A204.1 (cell line): ENCODE measurements around the gene CD200R1L.

Experiments used
- FAIRE-seq: peaks from 2 replicates; lab custom pipeline; 2012; peaks lifted over from hg19 to GRCh38; lab: Jason Lieb, UNC

CD200R1L gene

DNA sequence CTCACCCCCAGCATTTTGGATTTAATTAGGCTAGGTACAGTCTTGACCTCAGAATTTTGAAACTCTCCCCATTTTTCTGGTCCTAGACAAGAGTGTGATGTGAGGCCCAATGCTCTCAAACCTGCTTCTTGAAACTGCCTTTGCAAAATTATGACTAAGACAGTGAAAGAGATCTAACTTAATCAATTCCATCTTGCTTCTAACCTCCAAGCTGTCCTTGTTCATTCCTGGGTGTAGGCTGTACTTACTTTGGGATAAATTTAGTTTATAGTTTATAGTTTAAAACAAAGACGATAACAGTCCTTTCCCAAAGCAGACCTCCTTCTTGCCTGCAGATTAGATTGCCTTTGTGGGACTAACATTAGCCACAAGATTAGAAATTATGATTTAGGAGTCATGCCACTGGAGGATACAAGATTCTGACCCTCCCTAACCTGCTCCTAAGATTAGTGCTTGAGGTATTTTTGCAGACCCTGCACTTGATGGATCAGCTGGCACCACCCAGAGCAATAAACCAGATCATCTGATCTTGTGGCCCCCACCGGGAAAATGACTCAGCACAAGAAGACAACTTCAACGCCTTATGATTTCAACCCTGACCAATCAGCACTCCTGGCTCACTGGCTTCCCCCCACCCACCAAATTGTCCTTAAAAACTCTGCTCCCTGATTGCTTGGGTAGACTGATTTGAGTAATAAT lies 59.6 kb downstream of the CD200R1L start:
- no peak for FAIRE-seq

DNA sequence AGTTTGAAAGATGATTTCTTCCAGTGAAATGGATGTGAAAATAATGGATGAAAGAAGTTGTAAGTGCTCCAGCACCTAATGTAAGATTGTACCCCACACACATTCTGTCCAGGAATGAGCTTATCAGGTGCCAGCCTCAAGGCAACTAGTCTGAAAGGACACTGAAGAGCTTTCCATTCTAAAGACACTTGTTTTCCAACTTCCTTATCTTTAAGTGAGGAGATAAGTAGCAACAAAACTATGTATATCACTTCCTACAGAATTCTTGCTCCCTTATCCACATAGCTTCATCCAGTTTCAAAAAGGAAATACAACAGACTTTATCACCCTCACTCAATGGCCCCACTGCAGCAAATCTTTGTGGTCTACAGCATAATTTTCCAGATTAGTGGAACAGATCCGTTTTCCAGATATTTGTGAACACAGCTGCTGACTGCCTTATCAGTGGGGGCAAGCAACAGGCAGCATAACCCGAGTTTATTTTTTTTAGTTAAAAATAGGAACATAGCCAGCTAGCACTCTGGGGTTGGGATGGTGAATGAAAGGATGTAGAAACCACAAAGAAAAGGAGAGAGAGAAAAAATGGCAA lies 60.6 kb downstream of the CD200R1L start:
- FAIRE-seq: no peak

DNA sequence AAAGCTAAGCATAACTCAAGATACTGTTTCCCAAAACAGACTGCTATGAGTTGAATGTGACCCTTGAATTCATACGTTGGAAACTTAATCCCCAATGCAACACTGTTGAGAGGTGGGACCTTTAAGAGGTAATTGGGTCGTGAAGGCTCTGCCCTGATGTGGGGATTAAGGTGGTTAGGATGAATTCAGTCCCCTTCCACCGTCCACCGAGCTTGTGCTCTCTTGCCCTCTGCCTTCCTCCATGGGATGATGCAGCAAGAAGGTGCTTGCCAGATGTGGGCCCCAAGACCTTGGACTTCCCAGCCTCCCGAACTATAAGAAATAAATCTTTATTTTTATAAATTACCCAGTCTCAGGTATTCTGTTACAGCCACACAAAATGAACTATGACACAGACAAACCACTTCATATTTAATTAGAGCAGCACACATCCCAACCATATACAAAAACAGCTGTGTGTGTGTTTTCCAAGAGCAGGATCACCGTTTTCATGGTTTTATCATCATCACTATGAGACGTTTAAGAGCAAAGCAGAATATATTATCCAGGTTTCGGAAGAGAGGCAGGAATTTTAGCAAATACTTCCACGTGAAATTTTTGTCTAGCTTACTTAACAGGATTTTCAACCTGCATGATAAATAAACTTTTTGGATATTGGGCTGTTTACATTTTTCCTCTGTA lies 61.2 kb downstream of the CD200R1L start:
- no peak for FAIRE-seq

DNA sequence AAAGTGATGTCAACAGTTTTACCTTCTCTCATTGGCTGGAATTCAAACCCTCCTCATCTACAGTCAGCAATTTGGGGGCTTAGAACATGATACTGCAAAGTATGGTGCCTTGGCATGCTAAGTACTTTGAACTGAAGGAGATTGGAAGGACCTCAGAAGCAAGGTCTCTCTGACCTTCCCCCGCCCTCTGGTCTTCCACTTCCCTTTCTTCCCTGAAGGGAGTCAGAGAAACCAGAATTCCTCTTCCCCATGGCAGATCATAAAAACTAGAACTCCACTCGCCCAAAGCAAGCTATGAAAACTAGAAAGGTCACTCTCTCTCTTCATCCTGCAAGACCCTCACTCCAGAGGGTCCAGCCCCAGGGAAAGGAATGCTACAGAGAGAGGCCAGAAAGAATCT lies 64.2 kb downstream of the CD200R1L start:
- no peak for FAIRE-seq

DNA sequence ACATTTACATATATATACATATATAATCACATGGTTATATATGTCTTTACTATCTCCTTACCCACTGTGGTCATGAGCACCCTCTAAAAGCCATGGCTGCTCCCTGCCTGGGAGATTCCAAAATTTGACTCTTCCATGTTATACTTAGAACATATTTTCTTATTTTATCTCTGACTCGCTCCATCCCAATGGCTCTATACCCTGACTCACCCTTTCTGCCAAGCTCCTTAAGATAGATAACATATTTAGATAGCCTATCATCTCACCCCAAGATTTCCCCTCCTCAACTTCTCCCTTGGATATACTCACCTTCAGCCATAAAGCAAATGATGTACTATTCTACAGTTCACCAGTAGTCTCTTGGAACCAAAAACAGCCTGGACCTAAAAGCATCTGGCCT lies 65.1 kb downstream of the CD200R1L start:
- FAIRE-seq: no peak

DNA sequence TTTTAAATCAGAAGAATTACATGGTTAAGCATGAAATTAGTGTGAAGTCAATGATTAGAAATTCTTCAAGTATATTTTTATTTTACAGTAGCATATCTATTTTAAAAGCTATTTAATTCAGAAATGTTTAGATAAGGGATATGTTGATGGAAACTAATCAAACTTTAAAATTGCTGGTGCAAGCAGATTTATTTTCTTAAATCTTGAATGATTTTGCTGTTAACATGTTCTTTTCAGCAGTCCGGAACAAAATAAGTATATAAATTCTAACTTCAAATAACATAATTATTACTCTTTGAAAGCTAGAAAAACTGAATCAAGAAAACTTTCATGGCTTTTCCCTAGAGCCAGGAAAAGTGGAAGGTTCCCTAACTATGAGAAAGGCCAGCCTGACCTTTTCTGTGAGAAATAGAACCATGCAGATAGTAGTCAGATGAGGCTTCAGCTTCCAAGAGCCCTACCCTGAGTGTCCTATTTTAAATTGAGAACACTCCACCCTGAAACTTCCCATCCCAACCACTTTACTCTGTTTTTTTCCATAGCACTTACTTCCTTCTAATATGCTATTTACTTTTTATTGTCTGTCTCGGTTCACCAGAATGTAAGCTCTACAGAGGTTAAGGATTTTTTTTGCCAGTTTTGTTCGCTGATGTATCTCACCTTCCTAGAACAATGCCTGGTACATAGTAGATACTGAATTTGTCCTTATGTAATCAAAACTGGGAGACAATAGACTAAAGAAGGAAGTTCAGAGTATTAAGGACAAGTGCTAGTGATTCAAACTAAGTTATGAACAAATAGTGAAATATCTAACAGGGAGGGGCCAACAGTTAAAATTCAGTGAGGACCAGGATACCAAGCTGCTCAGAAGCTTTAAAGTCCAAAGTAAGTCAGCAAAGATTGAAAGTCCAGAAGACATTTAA lies 66.8 kb downstream of the CD200R1L start:
- FAIRE-seq: no peak

DNA sequence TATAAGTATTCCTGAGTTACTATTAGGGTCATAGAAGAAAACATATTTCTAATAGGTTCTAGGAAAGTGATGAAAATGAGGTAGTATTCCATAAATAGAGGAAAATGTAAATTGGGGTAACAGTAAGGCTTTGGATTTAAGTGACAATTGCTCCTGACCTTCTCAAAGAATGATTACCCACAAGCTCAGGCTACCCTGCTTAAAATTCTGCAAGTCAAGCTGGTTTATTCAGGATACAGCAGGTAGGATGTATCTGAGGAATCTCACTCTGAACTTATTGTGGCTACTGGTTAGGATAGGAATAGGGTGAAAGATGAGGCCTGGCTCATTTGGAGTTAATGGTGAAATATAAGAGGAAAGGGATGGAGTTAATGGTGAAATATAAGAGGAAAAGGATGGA lies 67.7 kb downstream of the CD200R1L start:
- FAIRE-seq: no peak

DNA sequence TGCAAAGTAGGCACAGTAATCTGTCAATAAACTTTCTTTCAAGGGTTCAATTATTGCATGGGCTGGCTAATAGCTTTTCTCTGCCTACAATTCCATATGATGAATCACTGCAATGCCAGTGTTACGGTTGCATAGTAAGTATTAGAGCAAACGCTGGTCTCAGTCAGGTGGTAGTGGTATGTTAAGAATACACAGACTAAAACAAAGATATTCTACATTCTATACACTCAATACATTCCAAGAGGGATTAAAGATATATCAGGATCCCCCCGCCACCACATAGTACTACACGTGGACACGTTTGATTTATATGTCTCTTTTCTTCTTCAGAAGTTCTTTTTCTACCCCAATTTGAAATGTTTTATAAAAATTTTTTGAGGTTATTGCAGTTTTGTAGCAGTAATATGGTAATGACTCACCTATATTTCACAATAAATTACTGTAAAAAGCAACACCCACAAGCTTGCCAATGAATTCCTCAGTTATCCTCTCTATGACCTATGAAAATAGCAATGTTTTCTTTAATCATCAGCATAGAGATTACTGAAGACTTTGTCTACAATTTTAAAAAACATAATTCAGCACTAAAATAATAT lies 68.2 kb downstream of the CD200R1L start:
- no peak for FAIRE-seq

DNA sequence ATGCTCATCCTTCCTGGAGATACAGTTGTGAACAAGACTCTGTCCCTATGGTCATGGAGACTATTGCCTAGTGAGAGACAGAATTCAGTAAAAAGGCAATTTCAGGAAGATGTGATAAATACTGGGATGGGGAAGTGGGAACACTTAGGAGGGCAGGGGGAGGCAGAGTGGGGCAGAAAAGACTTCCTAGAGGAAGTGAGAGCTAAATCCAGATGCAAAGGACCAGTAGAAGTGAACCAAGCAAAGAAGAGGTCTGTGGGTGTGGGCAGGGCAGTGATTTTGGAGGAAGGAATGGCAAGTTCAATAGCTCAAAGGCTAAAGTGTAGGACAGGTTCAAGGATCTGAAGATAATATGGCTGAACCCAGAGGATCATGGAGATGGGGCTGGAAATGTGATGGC lies 68.9 kb downstream of the CD200R1L start:
- no peak for FAIRE-seq

DNA sequence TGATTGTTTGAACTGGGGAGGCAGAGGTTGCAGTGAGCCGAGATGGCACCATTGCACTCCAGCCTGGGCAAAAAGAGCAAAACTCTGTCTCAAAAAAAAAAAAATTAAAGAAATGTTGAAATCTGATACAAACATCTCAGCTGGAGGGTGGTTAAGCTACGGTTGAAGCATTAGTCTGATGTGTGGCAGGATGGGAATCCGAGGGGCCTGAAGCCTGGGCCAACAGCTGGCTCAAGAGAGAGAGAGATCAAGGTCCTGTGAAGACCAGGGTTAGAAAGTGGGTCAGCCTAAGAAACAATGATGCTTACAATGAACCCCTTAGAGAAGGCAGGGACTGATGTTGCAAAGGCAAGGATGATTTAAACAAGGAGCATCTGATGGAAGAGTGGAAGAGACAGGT lies 69.8 kb downstream of the CD200R1L start:
- FAIRE-seq: no peak

DNA sequence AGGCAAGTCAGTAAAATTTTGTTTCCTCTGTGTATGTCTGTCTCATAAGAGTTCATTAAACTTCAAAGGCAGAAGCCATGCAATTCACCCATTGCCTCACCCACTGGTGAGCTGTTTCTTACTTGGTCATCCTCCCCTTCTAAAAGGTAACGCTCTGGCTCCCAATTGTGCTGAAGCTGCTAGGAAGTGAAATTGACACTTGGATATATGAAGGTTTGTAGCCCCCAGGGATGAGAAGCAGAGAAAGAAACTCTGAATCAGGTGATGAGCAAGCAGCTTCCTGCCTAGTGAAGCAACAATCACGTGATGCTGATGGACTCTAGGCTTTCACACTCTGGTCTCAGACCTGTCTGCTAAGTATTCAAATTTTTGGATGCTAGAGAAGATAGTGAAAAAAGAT lies 70.7 kb downstream of the CD200R1L start:
- no peak for FAIRE-seq

DNA sequence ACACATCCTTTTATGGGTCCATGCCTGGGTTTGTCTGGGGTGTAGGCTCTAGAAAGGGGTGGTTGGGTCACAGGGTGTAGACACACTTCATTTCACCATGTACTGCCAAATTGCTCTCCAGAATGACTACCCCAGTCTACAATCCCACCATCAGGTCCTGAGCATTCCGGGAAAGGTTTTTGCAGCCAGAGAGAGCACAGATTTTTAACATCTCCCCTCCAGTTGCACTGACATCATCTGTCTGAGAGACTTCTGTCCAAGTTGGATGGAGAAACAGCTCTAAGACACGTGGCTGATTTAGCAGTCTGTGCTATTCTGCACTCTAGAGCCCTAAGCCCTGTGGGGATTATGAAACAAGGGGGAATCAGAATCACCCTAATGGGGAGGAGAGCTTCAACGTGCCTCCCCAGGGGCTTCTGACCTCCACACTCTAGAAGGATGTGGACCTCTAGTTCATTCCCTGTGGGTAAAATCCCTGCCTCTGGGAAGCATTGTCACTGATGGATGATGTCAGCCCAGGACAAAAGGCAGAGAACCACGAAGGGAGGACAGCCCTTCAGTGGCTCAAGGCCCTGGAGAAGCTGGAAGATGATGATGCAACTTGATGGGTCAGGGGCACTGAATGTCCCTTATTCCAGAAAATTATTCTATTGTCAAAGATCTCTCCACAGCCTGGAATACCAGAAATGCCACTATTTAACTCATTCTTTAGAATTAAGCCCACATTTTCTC lies 71.5 kb downstream of the CD200R1L start:
- no peak for FAIRE-seq

DNA sequence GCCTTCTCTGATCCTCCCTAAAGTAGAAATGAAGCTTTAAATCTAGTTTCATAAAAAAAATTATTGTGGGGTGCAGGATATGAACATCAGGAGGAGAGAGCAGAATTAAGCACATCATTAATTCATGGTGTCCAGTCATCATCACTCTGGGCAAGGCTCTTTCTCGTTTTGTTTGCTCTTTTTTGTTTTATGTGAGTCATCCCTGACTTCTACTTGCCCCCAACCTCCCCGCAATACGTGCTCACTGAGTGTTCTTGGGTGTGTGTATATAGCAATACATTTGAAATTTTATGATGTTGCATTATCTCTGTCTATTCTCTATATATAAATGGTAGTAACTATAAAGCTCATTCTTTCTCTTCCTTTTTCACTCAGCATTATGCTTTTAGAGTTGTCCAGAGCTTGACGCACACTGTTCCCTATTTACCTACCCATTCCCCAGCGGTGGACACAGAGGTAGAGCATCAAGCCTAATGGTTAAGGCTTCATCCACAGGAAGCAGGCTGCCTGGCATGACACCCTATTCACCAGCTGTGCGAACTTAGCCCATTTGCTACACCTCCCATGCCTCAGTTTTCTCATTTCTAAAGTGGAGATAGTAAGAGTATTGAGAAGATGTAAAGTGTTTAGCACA lies 72.3 kb downstream of the CD200R1L start:
- no peak for FAIRE-seq

DNA sequence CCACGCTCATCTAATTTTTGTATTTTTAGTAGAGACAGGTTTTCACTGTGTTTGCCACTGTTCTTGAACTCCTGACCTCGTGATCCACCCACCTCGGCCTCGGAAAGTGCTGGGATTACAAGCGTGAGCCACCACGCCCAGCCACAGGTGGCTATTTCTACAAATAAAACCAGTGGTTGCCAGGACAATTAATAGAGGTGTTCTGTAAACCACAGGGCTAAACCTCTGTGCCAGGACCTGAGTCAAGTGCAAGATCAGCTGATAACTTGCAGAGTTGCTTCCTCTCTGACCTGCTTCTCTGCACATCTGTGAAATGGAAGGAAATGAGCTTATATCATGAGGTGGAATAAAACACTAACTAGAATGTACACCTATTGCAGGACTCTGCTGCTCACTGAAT lies 72.8 kb downstream of the CD200R1L start:
- no peak for FAIRE-seq

DNA sequence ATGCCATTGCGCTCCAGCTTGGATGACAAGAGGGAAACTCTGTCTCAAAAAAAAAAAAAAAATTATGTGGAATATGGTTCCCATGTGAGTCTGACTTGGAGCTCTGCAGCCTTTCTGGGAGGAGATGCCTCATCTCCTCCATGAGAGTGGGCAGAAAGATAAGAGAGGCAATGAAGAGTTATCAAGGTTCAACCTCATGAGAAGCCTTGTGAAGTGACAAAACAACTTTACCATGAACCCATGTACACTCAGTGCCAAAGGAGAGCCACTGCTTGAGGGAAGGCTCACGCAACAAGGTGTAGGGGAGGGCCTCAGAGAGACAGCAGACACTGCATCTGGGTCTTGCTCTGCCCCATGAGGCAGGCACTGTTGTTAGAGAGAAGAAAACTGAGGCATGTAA lies 75.7 kb downstream of the CD200R1L start:
- no peak for FAIRE-seq

DNA sequence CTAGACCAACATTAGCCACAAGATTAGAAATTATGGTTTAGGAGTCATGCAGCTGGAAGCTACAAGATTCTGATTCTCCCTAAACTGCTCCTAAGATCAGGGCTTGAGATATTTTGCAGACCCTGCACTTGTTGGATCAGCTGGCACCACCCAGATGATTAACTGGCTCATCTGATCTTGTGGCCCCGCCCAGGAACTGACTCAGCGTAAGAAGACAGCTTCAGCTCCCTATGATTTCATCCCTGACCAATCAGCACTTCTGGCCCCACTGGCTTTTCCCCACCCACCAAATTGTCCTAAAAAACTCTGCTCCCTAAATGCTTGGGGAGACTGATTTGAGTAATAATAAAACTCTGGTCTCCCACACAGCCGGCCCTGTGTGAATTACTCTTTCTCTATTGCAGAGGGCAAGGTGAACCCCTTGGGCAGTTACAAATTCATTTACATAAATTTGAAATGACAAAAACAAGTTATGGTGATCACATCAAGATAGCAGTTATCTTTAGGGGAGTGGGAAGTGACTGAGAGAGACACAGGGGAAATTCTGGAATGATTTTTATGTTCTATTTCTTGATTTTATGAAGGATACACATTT lies 76.5 kb downstream of the CD200R1L start:
- FAIRE-seq: no peak

DNA sequence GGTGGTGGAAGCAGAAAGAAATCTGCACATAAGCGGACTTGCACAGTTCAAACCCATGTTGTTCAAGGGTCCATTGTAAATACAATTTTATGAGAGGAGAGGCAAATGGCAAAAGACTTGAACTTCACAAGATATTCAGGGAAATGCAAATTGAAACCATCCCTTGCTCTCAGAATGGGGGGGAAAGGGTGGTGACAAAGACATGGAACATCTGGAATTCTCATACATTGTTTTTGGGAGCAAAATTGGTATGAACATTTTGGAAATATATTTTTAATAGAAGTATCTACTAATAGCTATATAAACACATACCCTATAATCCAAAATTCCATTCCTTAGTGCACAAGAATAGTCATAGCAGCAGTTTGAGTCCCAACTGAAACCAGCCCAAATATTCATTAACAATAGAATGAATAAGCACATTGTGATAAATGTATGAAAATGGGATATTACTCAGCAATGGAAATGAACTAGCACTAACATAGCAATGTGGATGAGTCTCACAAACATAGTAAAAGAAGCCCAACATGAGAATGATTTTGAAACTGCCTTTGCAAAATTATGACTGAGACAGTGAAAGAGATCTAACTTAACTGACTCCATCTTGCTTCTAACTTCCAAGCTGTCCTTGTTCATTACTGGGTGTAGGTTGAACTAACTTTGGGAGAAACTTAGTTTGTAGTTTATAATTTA lies 77.2 kb downstream of the CD200R1L start:
- FAIRE-seq: no peak

DNA sequence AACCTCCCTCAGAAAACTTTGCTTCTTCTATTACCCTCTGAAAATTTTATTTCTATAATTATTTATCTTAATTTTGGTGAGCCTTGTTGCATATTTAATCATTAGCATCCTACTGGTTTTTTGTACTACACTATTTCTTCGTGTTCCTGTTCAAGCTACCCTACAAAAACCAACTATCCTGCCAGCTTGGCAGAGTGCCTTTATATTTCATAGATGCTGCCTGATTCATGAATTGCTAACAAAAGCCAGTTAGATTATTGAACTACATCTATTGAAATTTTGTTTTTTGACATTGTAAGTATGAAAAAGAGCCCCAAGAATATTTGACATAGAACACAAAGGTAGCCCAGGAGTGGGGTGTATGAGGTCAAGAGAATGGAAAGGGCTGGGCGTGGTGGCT lies 78.9 kb downstream of the CD200R1L start:
- FAIRE-seq: no peak

DNA sequence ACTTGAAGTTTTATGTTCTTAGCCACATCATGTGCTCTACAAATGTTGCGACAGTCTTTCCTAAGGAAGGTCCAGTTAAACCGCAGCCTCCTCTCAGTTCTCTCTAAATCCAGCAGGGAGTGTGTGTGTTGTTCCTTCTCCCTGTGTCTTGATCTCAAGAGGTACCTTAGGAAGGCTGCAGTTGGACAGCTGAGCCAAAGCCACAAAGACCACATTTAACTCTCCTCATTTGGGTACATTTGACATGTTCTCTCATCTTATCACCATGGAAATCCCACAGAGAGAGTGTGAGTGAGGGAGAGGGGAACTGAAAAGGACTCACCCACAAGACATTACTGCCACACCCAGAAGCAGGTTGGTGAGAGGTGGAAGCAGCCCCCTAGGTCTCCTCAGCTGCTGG lies 79.5 kb downstream of the CD200R1L start:
- FAIRE-seq: no peak
